Measurements from ENCODE around the gene SNAPC4.
"Not testable (repeated sequence)": the region's sequence is repeated elsewhere in the genome, so short reads cannot be mapped to it uniquely, and the experiment has no call there.

Gene SNAPC4

GRCh38 chr9:136358016-136358415, 42.0 kb downstream of the SNAPC4 start:
- no peak for DNase-seq (ENCODE audit: low read depth)

- DNase-seq (ENCODE audit: low read depth) = no peak
Observed at GRCh38 chr9:136357202-136357725, 42.7 kb downstream of the SNAPC4 start.

- DNase-seq (ENCODE audit: low read depth) = no peak
Observed at GRCh38 chr9:136355616-136356557, 44.1 kb downstream of the SNAPC4 start.

- DNase-seq (ENCODE audit: low read depth) = no peak
Observed at GRCh38 chr9:136354592-136355085, 45.3 kb downstream of the SNAPC4 start.

GRCh38 chr9:136353757-136354488, 46.0 kb downstream of the SNAPC4 start:
- no peak for DNase-seq (ENCODE audit: low read depth)

GRCh38 chr9:136353088-136353487, 46.9 kb downstream of the SNAPC4 start:
- no peak for DNase-seq (ENCODE audit: low read depth)

GRCh38 chr9:136352682-136353081, 47.3 kb downstream of the SNAPC4 start:
- no peak for DNase-seq (ENCODE audit: low read depth)

- DNase-seq (ENCODE audit: low read depth) = not testable (repeated sequence)
Observed at GRCh38 chr9:136351868-136352267, 48.1 kb downstream of the SNAPC4 start.

- no peak for DNase-seq (ENCODE audit: low read depth)
Observed at GRCh38 chr9:136351252-136351800, 48.6 kb downstream of the SNAPC4 start.
